ENCODE data around the gene GSTT2.
"Not testable (repeated sequence)": the region's sequence is repeated elsewhere in the genome, so short reads cannot be mapped to it uniquely, and the experiment has no call there.

DNA sequence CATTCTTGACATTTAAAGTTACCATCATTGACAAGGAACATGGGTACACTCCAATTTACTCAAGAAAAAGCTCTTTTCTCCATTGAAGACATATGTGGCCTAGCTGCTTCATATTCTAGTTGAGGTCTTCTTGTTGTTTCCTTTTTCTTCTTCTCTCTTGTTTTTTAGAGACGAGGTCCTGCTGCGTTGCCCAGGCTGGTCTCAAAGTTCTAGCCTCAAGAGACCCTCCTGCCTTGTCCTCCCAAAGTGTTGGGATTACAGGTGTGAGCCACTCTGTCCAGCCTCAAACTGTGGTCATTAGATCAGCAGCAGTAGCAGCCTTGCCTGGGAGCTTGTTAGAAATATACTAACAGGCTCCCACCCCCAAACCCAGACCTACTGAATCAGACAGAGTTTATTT lies 13.1 kb downstream of the GSTT2 start:
- TF ChIP-seq, protein P1, sequence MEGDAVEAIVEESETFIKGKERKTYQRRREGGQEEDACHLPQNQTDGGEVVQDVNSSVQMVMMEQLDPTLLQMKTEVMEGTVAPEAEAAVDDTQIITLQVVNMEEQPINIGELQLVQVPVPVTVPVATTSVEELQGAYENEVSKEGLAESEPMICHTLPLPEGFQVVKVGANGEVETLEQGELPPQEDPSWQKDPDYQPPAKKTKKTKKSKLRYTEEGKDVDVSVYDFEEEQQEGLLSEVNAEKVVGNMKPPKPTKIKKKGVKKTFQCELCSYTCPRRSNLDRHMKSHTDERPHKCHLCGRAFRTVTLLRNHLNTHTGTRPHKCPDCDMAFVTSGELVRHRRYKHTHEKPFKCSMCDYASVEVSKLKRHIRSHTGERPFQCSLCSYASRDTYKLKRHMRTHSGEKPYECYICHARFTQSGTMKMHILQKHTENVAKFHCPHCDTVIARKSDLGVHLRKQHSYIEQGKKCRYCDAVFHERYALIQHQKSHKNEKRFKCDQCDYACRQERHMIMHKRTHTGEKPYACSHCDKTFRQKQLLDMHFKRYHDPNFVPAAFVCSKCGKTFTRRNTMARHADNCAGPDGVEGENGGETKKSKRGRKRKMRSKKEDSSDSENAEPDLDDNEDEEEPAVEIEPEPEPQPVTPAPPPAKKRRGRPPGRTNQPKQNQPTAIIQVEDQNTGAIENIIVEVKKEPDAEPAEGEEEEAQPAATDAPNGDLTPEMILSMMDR (IDR thresholded peaks at IDR 0.05; ENCODE audit: low read depth, low read length, missing input control), result not testable (repeated sequence)
- TF ChIP-seq, protein P2, sequence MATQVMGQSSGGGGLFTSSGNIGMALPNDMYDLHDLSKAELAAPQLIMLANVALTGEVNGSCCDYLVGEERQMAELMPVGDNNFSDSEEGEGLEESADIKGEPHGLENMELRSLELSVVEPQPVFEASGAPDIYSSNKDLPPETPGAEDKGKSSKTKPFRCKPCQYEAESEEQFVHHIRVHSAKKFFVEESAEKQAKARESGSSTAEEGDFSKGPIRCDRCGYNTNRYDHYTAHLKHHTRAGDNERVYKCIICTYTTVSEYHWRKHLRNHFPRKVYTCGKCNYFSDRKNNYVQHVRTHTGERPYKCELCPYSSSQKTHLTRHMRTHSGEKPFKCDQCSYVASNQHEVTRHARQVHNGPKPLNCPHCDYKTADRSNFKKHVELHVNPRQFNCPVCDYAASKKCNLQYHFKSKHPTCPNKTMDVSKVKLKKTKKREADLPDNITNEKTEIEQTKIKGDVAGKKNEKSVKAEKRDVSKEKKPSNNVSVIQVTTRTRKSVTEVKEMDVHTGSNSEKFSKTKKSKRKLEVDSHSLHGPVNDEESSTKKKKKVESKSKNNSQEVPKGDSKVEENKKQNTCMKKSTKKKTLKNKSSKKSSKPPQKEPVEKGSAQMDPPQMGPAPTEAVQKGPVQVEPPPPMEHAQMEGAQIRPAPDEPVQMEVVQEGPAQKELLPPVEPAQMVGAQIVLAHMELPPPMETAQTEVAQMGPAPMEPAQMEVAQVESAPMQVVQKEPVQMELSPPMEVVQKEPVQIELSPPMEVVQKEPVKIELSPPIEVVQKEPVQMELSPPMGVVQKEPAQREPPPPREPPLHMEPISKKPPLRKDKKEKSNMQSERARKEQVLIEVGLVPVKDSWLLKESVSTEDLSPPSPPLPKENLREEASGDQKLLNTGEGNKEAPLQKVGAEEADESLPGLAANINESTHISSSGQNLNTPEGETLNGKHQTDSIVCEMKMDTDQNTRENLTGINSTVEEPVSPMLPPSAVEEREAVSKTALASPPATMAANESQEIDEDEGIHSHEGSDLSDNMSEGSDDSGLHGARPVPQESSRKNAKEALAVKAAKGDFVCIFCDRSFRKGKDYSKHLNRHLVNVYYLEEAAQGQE (IDR thresholded peaks at IDR 0.05), result not testable (repeated sequence)
- not testable (repeated sequence) for TF ChIP-seq JUND (IDR thresholded peaks at IDR 0.05); RAD21 (IDR thresholded peaks at IDR 0.05); TAF1 (conservative IDR thresholded peaks at IDR 0.05); FOXA2 (IDR thresholded peaks at IDR 0.05); FOXA1 (IDR thresholded peaks at IDR 0.05); SP1 (IDR thresholded peaks at IDR 0.05); GABPA (IDR thresholded peaks at IDR 0.05 in 1 of 2, conservative IDR thresholded peaks at IDR 0.05 in 1 of 2)
- TF ChIP-seq, protein P3, sequence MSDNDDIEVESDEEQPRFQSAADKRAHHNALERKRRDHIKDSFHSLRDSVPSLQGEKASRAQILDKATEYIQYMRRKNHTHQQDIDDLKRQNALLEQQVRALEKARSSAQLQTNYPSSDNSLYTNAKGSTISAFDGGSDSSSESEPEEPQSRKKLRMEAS (IDR thresholded peaks at IDR 0.05), result not testable (repeated sequence)

Measured in liver (tissue), 3 donors.